GM15510 (cell line): ENCODE results near the gene DIP2B.

ENCODE experiments used
- POLR2A ChIP-seq: IDR thresholded peaks from 3 replicates; pipeline ENCODE4 v1.6.1; 2011; ENCODE audit warnings: borderline replicate concordance; ENCODE audit not compliant: insufficient read length; ENCODE audit errors: extremely low read depth

DIP2B gene

GRCh38 chr12:50678650-50679365 lies 174.0 kb downstream of the DIP2B start:
- no peak for TF ChIP-seq POLR2A

GRCh38 chr12:50679612-50680011 lies 174.8 kb downstream of the DIP2B start:
- TF ChIP-seq POLR2A, result no peak

GRCh38 chr12:50685641-50686040 lies 180.9 kb downstream of the DIP2B start:
- TF ChIP-seq POLR2A, result no peak

- TF ChIP-seq POLR2A, result no peak
Observed at GRCh38 chr12:50686406-50686805, 181.6 kb downstream of the DIP2B start.

- TF ChIP-seq POLR2A, result no peak
Observed at GRCh38 chr12:50686976-50687375, 182.2 kb downstream of the DIP2B start.

GRCh38 chr12:50689437-50689836 lies 184.7 kb downstream of the DIP2B start:
- TF ChIP-seq POLR2A, result no peak

GRCh38 chr12:50690925-50691324 lies 186.1 kb downstream of the DIP2B start:
- TF ChIP-seq POLR2A, result no peak

- no peak for TF ChIP-seq POLR2A
Observed at GRCh38 chr12:50695961-50696360, 191.2 kb downstream of the DIP2B start.

GRCh38 chr12:50696931-50697330 lies 192.1 kb downstream of the DIP2B start:
- no peak for TF ChIP-seq POLR2A

- TF ChIP-seq POLR2A, result no peak
Observed at GRCh38 chr12:50699154-50699553, 194.4 kb downstream of the DIP2B start.

GRCh38 chr12:50699940-50700339 lies 195.2 kb downstream of the DIP2B start:
- no peak for TF ChIP-seq POLR2A

- TF ChIP-seq POLR2A, result no peak
Observed at GRCh38 chr12:50706606-50707005, 201.8 kb downstream of the DIP2B start.

- no peak for TF ChIP-seq POLR2A
Observed at GRCh38 chr12:50707396-50707795, 202.6 kb downstream of the DIP2B start.

- TF ChIP-seq POLR2A, result no peak
Observed at GRCh38 chr12:50708631-50709030, 203.8 kb downstream of the DIP2B start.

GRCh38 chr12:50711121-50711520 lies 206.3 kb downstream of the DIP2B start:
- no peak for TF ChIP-seq POLR2A

- TF ChIP-seq POLR2A, result no peak
Observed at GRCh38 chr12:50715174-50715573, 210.4 kb downstream of the DIP2B start.

- no peak for TF ChIP-seq POLR2A
Observed at GRCh38 chr12:50718760-50719159, 214.0 kb downstream of the DIP2B start.

GRCh38 chr12:50720085-50720484 lies 215.3 kb downstream of the DIP2B start:
- no peak for TF ChIP-seq POLR2A

GRCh38 chr12:50720501-50720900 lies 215.7 kb downstream of the DIP2B start:
- no peak for TF ChIP-seq POLR2A
